ENCODE results near the gene SCLT1.

Gene SCLT1

GRCh38 chr4:128847082-128847724 lies 246.1 kb downstream of the SCLT1 start:
- DNase-seq (ENCODE audit: low spot score) (no peak), FAIRE-seq (no peak)

GRCh38 chr4:128846063-128846462 lies 247.3 kb downstream of the SCLT1 start:
- FAIRE-seq (no peak), DNase-seq (ENCODE audit: low spot score) (no peak)

GRCh38 chr4:128844931-128845330 lies 248.4 kb downstream of the SCLT1 start:
- no peak for FAIRE-seq

GRCh38 chr4:128841402-128841801 lies 251.9 kb downstream of the SCLT1 start:
- no peak for DNase-seq (ENCODE audit: low spot score)
- FAIRE-seq, result no peak

More at GRCh38 chr4:128844931-128845330, 248.4 kb downstream of the SCLT1 start:
- DNase-seq (ENCODE audit: low spot score), result no peak

- DNase-seq (ENCODE audit: low spot score) (no peak), FAIRE-seq (no peak)
Measured at GRCh38 chr4:128840711-128841318, 252.5 kb downstream of the SCLT1 start.

- FAIRE-seq (no peak), DNase-seq (ENCODE audit: low spot score) (no peak)
Measured at GRCh38 chr4:128837679-128838078, 255.7 kb downstream of the SCLT1 start.

GRCh38 chr4:128837198-128837597 lies 256.1 kb downstream of the SCLT1 start:
- DNase-seq (ENCODE audit: low spot score) (no peak), FAIRE-seq (no peak)

- FAIRE-seq (no peak), DNase-seq (ENCODE audit: low spot score) (no peak)
Measured at GRCh38 chr4:128835498-128836222, 257.7 kb downstream of the SCLT1 start.

All from RCC 7860 (cell line).